SH-SY5Y (cell line): ENCODE data around the gene CAMTA1.

Experiments
- GATA2 ChIP-seq: IDR thresholded peaks from 2 replicates; pipeline ENCODE4 v1.6.1; 2011; ENCODE audit warnings: mild to moderate bottlenecking, low read depth, low read length
- GATA3 ChIP-seq: IDR thresholded peaks from 2 replicates; pipeline ENCODE4 v1.6.1; 2011; ENCODE audit warnings: low read depth, mild to moderate bottlenecking, low read length, moderate library complexity

DNA sequence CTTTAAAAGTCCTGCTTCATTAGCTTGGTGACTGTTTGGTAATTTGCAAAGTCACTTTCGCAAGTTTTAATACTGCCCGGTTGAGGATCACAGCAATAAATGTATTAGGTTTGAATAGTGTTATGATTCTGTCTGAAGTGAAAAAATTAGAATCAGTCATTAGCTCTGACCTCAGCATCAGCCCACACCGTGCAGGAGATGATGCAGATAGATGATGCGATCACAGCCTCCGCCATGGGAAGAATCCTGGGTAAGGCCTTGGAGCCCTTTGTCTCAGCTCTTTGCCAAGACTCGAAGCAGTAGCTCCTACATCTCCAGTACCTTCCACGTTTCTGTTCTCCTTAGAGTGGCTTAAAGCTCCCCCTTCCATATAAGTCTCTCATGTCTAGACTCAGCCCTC lies 366.7 kb downstream of the CAMTA1 start:
- TF ChIP-seq GATA2 (no peak), GATA3 (no peak)
